Measurements from ENCODE around the gene SLFN5.

DNA sequence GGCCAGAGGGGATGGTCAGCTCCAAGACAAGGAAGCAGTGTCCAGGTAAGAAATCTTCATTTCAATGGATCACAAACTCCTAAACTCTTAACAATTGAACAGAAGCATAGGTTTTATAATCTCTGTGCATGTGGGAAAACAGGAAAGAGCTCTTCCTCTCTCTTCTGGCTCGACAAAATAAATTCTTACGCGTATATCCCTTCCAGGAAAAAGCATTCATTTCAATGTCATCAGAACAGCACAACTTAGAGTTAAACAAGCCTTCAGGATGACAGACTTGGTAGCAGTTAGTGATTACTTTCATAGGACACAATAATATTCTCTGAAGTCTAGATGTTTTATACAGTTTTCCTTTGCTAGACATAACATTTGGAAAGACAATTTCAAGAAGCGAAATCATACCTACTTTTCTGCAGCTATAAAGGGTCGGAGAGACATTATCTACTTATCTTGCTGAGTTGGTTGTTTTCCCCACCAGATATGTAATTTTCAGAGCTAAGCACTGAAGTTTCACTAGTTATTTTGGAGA is 29.4 kb upstream of the SLFN5 start:
- TF ChIP-seq CTCF (IDR thresholded peaks at IDR 0.05): no peak
- TF ChIP-seq POLR2AphosphoS5 (IDR thresholded peaks at IDR 0.05): no peak
- TF ChIP-seq POLR2A (IDR thresholded peaks at IDR 0.05): no peak
- TF ChIP-seq EP300 (IDR thresholded peaks at IDR 0.05): no peak
